Common myeloid progenitor, CD34-positive (primary cell): ENCODE measurements around the gene GYS1.

Experiments
- CTCF ChIA-PET: fragments of 350-600 bp; sonication (Branson Sonifier 250); formaldehyde crosslinking; loops from one replicate; lab custom pipeline; 2021; ENCODE audit warnings: antibody characterized with exemption; lab: Charles Lee
- POLR2A ChIA-PET: fragments of 350-600 bp; sonication (Branson Sonifier 250); formaldehyde crosslinking; loops from one replicate; lab custom pipeline; 2021; ENCODE audit warnings: antibody characterized with exemption; lab: Charles Lee
- DNase-seq, 3 donors: peaks; one replicate each; pipeline versions ENCODE4 v3.0.0 to v3.0.0-alpha.2; 2013
- H3K27ac ChIP-seq, 2 experiments: 1 replicate in 1 of 2; 2 replicates in 1 of 2; pipeline ENCODE4 v1.7.0; 2013; ENCODE audit warnings: inconsistent platforms in 2 of 2, low read length in 2 of 2, mild to moderate bottlenecking in 2 of 2, low read depth in 1 of 2, moderate library complexity in 1 of 2; ENCODE audit not compliant: severe bottlenecking in 2 of 2, insufficient read depth in 1 of 2, poor library complexity in 1 of 2
- H3K27me3 ChIP-seq, 5 experiments: replicated peaks in 2 of 5; 1 replicate in 3 of 5; 2 replicates in 2 of 5; pipeline versions ENCODE4 v1.6.1 to v1.7.0; 2013; ENCODE audit warnings: low read length in 4 of 5, mild to moderate bottlenecking in 2 of 5, moderate library complexity in 2 of 5, inconsistent platforms in 1 of 5; ENCODE audit not compliant: insufficient read depth in 5 of 5, control insufficient read depth in 4 of 5
- H3K36me3 ChIP-seq, 4 experiments: 1 replicate in 2 of 4; 2 replicates in 2 of 4; pipeline versions ENCODE4 v1.6.1 to v1.7.0; 2013; ENCODE audit warnings: low read length in 3 of 4, control low read depth in 1 of 4, mild to moderate bottlenecking in 1 of 4; ENCODE audit not compliant: control insufficient read depth in 4 of 4, insufficient read depth in 4 of 4
- H3K4me1 ChIP-seq, 4 experiments: 1 replicate in 3 of 4; 2 replicates in 1 of 4; pipeline versions ENCODE4 v1.6.1 to v1.7.1; 2013; ENCODE audit warnings: low read length in 3 of 4, mild to moderate bottlenecking in 3 of 4, control low read depth in 1 of 4, inconsistent platforms in 1 of 4, moderate library complexity in 1 of 4; ENCODE audit not compliant: control insufficient read depth in 4 of 4, insufficient read depth in 4 of 4; ENCODE audit errors: control extremely low read depth in 1 of 4
- H3K4me3 ChIP-seq, 7 experiments: 1 replicate in 4 of 7; 2 replicates in 3 of 7; pipeline versions ENCODE4 v1.5.1 to v1.7.0; 2013; ENCODE audit warnings: mild to moderate bottlenecking in 7 of 7, low read length in 6 of 7, moderate library complexity in 6 of 7, inconsistent platforms in 2 of 7, low read depth in 2 of 7, control low read depth in 1 of 7; ENCODE audit not compliant: insufficient read depth in 4 of 7, control insufficient read depth in 1 of 7; ENCODE audit errors: extremely low read depth in 1 of 7
- H3K9me3 ChIP-seq, 5 experiments: 1 replicate in 4 of 5; 2 replicates in 1 of 5; pipeline versions ENCODE4 v1.6.1 to v1.7.1; 2013; ENCODE audit warnings: low read length in 4 of 5, mild to moderate bottlenecking in 2 of 5, inconsistent platforms in 1 of 5, low read depth in 1 of 5, moderate library complexity in 1 of 5; ENCODE audit not compliant: control insufficient read depth in 4 of 5, insufficient read depth in 2 of 5; ENCODE audit errors: control extremely low read depth in 1 of 5
- WGBS: methylation state at CpG from one replicate; pipeline ENCODE4 v1.1.5; 2013; ENCODE audit not compliant: insufficient coverage; 5-methylcytosine and 5-hydroxymethylcytosine counted together

The GYS1 gene

GRCh38 chr19:48953990-48954594 is 39.0 kb downstream of the GYS1 start:
- POLR2A ChIA-PET: interaction anchor here (0.6 to 1.4 kb wide), 3 partner anchors 10 to 82 kb away, joined by 3 to 8 read pairs (median 3); partner anchors contain the start of gene PPP1R15A
- DNase-seq: no peak
- Histone ChIP-seq H3K9me3 (no peaks in the 10 kb centered on the region), H3K27me3 (no peaks in the 10 kb centered on the region), H3K27ac (peak overlapping the region in 1 of 2 experiments; percentile 83), H3K4me3 (peak overlapping the region; percentile 75 to 95 (median 91)), H3K36me3 (peaks cover 2 to 11% (median 6%) of the 10 kb centered on the region in 4 experiments), H3K4me1 (peaks cover 0 to 19% (median 18%) of the 10 kb centered on the region in 4 experiments)
- CTCF ChIA-PET: interaction anchor here (1.1 to 1.8 kb wide), 6 partner anchors 9 to 166 kb away, joined by 3 to 6 read pairs (median 5); partner anchors contain the start of gene FTL
- WGBS: 89% methylated on average over 7 of the region's 11 CpGs

- no peak overlapping the region for H3K27ac ChIP-seq
- peaks cover 0 to 2% (median 0%) of the 10 kb centered on the region in 5 experiments for H3K9me3 ChIP-seq
- no peak overlapping the region for H3K4me3 ChIP-seq
- peaks cover 0 to 9% (median 6%) of the 10 kb centered on the region in 4 experiments for H3K36me3 ChIP-seq
- peaks cover 0 to 19% (median 18%) of the 10 kb centered on the region in 4 experiments for H3K4me1 ChIP-seq
- POLR2A ChIA-PET: interaction anchor here (0.6 to 1.2 kb wide), 2 partner anchors 12 to 34 kb away, joined by 3 read pairs; partner anchors contain the start of gene FTL
- no peaks in the 10 kb centered on the region for H3K27me3 ChIP-seq
- 85% methylated on average over 4 of the region's 4 CpGs for WGBS
- CTCF ChIA-PET: interaction anchor here (0.7 to 1.8 kb wide), 7 partner anchors 8 to 158 kb away, joined by 3 to 6 read pairs (median 4); partner anchors contain the start of genes FTL, GYS1 and RUVBL2
- DNase-seq: no peak
These were observed 40.0 kb downstream of the GYS1 start for GRCh38 chr19:48953141-48953540.

- 100% methylated on average over 5 of the region's 9 CpGs for WGBS
- H3K4me1 ChIP-seq: peaks cover 0 to 15% (median 14%) of the 10 kb centered on the region in 4 experiments
- peaks cover 0 to 2% (median under 1%) of the 10 kb centered on the region in 4 experiments for H3K36me3 ChIP-seq
- ChIA-PET CTCF (interaction anchor here (1.0 to 1.5 kb wide), 2 partner anchors 9 to 21 kb away, joined by 3 to 4 read pairs; no protein-coding TSS in a partner anchor), POLR2A (interaction anchor here (0.6 to 0.9 kb wide), 3 partner anchors 13 to 45 kb away, joined by 3 to 4 read pairs (median 3); no protein-coding TSS in a partner anchor)
- H3K27ac ChIP-seq: no peak overlapping the region
- no peak for DNase-seq
- H3K9me3 ChIP-seq: peaks cover 0 to 10% (median 9%) of the 10 kb centered on the region in 5 experiments
- no peaks in the 10 kb centered on the region for H3K27me3 ChIP-seq
- no peak overlapping the region for H3K4me3 ChIP-seq
These were observed 42.1 kb downstream of the GYS1 start for GRCh38 chr19:48950830-48951519.

GRCh38 chr19:48950159-48950558 is 43.0 kb downstream of the GYS1 start:
- POLR2A ChIA-PET: interaction anchor here (0.9 kb wide), 1 partner anchor 17 kb away, joined by 3 read pairs; no protein-coding TSS in a partner anchor
- CTCF ChIA-PET: interaction anchor here (0.8 kb wide), 1 partner anchor 18 kb away, joined by 3 read pairs; no protein-coding TSS in a partner anchor
- 68% methylated on average over 3 of the region's 3 CpGs for WGBS

GRCh38 chr19:48947258-48947542 is 45.9 kb downstream of the GYS1 start:
- ChIA-PET POLR2A (no interaction called here), CTCF (no interaction called here)
- Histone ChIP-seq H3K27ac (no peak overlapping the region), H3K4me1 (no peaks in the 10 kb centered on the region), H3K36me3 (no peaks in the 10 kb centered on the region), H3K4me3 (no peak overlapping the region), H3K27me3 (no peaks in the 10 kb centered on the region), H3K9me3 (peaks cover 0 to 10% (median 9%) of the 10 kb centered on the region in 5 experiments)
- WGBS: 100% methylated on average over 1 of the region's 3 CpGs
- DNase-seq: no peak

More at GRCh38 chr19:48950159-48950558, 43.0 kb downstream of the GYS1 start:
- Histone ChIP-seq H3K9me3 (peaks cover 0 to 10% (median 9%) of the 10 kb centered on the region in 5 experiments), H3K27ac (no peak overlapping the region), H3K27me3 (no peaks in the 10 kb centered on the region), H3K36me3 (no peaks in the 10 kb centered on the region), H3K4me3 (no peak overlapping the region), H3K4me1 (peaks cover 0 to 7% (median 6%) of the 10 kb centered on the region in 4 experiments)
- DNase-seq: peak in 2 of 3 donors; percentile 60 to 74

GRCh38 chr19:48946463-48947257 is 46.4 kb downstream of the GYS1 start:
- no peaks in the 10 kb centered on the region for H3K27me3 ChIP-seq
- H3K27ac ChIP-seq: no peak overlapping the region
- no peak overlapping the region for H3K4me3 ChIP-seq
- H3K9me3 ChIP-seq: peaks cover 0 to 10% (median 9%) of the 10 kb centered on the region in 5 experiments
- H3K4me1 ChIP-seq: no peaks in the 10 kb centered on the region
- DNase-seq: no peak
- WGBS: 100% methylated on average over 4 of the region's 9 CpGs
- no peaks in the 10 kb centered on the region for H3K36me3 ChIP-seq
- ChIA-PET POLR2A (no interaction called here), CTCF (no interaction called here)
